ENCODE measurements around the gene TLE1.
"Not testable (repeated sequence)": the region's sequence is repeated elsewhere in the genome, so short reads cannot be mapped to it uniquely, and the experiment has no call there.

TLE1 gene

DNA sequence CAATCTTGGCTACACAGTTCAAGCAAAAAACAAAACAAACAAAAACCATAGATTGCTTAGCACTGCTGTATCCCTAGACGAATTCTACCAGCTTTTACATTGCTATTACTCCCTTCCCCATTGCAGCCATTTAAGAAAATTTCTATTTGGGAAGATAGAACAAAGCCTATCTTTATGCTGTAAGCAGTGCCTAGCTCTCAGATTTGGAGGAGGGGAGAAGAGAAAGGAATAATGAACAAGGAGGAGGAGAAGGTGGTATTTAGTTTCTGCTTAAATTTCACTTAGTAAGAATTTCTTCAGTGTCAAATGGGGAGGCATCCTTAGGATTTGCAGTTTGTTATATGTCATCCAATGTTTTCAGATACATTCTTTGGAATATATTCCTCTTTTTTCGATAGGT, 16.2 kb upstream of the TLE1 start:
- H3K4me3 ChIP-seq (ENCODE audit: control insufficient read depth, low read depth, low read length): no peak overlapping the region

DNA sequence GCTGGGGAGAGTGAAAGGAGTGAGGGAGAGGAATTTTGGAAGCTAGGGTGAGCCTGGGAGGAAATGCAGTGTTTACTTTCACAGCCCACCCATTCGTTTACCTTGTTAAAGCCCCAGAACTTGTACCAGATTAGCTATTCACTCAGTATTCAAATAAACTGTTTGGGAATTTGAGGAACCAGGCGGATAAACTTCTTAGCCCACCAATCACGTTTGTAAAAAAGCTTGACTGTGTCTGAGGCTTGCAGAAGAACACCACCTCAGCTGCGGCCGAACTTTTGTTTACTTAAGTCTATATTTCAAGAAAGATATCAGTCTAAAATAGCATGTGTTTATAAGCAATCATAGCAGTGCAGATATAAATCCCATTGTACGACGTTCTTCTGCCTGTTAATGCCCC, 5.2 kb upstream of the TLE1 start:
- H3K4me3 ChIP-seq (ENCODE audit: control insufficient read depth, low read depth, low read length): no peak overlapping the region
- TF ChIP-seq, protein P1, sequence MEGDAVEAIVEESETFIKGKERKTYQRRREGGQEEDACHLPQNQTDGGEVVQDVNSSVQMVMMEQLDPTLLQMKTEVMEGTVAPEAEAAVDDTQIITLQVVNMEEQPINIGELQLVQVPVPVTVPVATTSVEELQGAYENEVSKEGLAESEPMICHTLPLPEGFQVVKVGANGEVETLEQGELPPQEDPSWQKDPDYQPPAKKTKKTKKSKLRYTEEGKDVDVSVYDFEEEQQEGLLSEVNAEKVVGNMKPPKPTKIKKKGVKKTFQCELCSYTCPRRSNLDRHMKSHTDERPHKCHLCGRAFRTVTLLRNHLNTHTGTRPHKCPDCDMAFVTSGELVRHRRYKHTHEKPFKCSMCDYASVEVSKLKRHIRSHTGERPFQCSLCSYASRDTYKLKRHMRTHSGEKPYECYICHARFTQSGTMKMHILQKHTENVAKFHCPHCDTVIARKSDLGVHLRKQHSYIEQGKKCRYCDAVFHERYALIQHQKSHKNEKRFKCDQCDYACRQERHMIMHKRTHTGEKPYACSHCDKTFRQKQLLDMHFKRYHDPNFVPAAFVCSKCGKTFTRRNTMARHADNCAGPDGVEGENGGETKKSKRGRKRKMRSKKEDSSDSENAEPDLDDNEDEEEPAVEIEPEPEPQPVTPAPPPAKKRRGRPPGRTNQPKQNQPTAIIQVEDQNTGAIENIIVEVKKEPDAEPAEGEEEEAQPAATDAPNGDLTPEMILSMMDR (conservative IDR thresholded peaks at IDR 0.05; ENCODE audit: control insufficient read depth, insufficient read depth, low read depth, low read length): no peak
- no peak for DNase-seq (ENCODE audit: low read depth)

More for the DNA sequence above, 16.2 kb upstream of the TLE1 start:
- TF ChIP-seq, protein P1 (conservative IDR thresholded peaks at IDR 0.05; ENCODE audit: control insufficient read depth, insufficient read depth, low read depth, low read length): no peak
- no peak for DNase-seq (ENCODE audit: low read depth)

DNA sequence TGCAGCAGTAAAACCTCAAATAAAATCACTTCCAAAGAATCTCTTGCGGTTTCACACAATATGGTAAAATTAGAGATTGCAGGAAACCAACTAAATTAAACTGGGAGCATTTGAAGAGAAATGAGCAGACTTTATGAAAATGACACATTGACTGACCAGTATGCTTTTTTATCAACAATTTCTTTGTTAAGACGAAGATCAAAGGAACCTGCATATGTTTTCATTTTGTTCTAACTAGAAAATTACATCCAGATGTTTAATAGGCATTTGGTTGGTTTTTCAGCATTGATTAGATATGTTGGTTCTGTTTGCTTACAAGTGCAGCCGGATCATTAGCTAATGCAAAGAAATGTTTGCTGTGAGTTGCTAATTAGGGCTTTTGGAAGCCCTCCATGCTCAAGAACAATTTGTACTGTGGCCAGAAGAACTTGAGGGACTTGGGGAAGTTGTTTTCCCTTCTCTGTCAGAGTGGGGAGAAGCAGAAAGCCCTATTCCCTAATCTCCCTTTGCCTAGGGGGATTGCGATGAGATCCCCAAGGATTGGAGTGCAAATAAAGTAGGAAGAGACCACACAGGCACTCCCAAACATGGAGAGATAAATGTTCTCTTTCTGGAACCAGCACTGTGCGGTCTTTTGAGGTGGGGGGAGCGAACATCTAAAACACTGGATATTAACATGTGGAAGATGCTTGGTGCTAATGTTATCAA, 4.5 kb upstream of the TLE1 start:
- peak; percentile 49 for DNase-seq (ENCODE audit: low read depth)
- TF ChIP-seq, protein P1 (conservative IDR thresholded peaks at IDR 0.05; ENCODE audit: control insufficient read depth, insufficient read depth, low read depth, low read length): no peak
- no peak overlapping the region for H3K4me3 ChIP-seq (ENCODE audit: control insufficient read depth, low read depth, low read length)

DNA sequence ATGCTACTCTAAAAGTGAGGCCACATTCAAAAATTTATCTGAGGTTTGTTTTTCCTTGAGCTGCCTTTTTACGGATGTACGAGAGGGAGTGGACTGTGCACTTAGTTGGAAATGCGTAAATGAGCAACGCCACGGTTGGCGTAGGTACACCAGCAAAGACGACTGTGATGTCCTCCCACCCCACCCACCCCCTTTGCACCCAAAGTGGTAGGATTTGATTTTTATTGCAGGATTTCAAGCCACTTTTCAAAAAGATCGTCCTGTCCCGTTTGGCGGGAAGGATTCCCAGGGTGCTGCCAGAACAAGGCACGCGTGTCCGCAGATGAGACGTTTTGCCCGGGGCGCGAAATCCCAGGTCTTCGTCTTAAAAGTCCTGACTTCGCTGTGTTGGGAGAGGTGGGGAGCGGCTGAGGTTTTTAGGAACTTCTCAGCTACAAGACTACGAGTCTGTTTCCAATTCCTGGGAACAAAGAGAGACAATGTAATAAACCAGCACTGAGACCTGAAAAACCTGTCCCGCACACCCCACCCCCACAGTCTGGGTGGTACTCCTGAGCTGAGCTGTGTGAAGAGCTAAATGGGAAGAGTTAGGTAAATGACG, 1.0 kb upstream of the TLE1 start:
- TF ChIP-seq, protein P1 (conservative IDR thresholded peaks at IDR 0.05; ENCODE audit: control insufficient read depth, insufficient read depth, low read depth, low read length): no peak
- H3K4me3 ChIP-seq (ENCODE audit: control insufficient read depth, low read depth, low read length): peak overlapping the region; percentile 60
- DNase-seq (ENCODE audit: low read depth): peak; percentile 45

DNA sequence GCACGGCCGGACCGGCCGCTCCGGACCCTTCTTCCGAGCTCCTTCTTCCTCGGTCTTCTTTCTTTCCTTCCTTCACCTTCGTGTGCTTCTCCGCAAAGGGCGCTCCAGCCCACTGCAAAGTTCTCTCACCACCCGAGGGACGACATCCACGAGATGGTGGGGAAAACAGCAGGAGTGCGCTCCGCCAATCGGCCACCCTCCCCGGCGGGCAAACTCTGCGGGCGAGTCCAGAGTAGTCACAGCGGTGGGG, 329 bp downstream of the TLE1 start:
- DNase-seq (ENCODE audit: low read depth): not testable (repeated sequence)
- peak overlapping the region; percentile 51 for H3K4me3 ChIP-seq (ENCODE audit: control insufficient read depth, low read depth, low read length)

DNA sequence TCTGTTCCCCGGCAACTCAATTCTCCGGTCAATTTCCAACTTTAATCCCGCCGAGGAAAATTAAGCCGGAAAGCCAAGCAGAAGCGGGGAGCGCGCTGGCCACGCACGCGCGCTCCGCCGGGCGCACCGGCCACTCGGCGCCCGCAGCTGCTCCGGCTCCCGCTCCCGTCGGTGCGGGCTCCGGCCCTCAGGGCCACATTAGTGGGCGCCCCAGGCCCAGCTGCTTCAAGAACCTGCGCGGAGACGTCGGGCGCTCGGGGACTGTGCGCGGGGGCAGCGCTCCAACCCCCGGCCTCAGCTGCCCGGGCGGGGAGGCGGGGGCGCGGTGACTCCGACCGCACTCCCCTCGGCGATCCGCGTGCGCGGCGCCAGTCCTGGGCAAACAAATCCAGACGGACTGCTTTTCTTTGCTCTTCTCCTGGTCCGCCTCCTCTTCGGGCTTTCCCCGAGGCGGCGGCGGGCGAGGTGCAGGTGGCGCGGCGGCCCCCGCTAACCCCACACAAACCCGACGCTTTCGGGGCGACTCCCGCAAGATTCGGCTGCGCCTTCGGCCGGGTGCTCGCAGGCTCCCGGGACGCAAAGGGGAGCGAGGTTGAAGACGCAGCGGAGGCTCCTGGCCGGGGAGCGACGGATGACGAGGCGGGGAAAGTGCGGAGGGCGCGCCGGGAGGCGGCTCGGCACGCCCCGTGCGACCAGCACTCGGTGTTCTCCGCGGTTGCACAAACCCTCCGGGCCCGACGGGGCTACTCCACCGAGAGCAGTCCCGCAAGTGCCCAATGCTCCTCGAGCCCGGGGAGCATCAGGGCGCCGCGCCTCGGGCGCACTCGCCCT, 870 bp downstream of the TLE1 start:
- peak overlapping the region; percentile 65 for H3K4me3 ChIP-seq (ENCODE audit: control insufficient read depth, low read depth, low read length)
- peak; percentile 48 for DNase-seq (ENCODE audit: low read depth)

DNA sequence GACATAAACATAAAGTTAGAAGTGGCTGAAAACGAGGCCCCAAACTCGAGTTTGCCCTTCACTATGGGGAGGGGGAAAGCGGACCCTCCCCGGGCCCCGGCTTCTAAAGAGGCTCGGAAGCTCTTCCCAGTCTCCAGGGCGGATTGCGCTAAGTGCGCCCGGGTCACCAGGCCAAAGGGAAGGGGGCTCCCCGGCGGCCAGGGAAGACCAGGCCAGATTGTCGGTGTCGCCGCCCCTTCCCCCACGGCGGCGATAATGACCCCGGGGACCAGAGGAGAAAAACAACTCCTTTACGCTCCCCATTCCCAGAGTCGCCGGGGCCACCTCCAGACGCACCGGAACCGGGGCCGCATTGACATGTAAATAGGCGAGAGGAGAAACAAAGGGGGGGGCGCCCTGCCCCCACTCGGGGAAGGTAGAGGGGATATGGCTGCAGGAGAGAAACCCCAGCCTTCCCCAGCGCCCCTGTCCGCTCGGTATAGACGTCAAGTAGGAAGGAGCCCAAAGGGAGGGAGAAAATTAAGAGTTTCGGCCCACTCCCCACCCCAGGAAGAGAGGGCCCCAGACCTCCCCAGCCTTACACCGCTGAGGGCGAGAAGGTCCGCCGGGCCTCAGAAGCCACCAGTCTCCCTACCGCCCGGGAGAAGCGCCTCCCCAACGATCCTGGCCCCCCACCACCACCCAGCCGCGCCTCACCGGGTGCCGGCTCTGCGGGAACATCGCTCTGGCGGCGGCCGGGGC, 1.7 kb downstream of the TLE1 start:
- DNase-seq (ENCODE audit: low read depth): no peak
- TF ChIP-seq, protein P1 (conservative IDR thresholded peaks at IDR 0.05; ENCODE audit: control insufficient read depth, insufficient read depth, low read depth, low read length): no peak
- H3K4me3 ChIP-seq (ENCODE audit: control insufficient read depth, low read depth, low read length): peak overlapping the region; percentile 65
